ENCODE results near the gene FXYD6.
"Not testable (repeated sequence)": the region's sequence is repeated elsewhere in the genome, so short reads cannot be mapped to it uniquely, and the experiment has no call there.

The FXYD6 gene, protein sequence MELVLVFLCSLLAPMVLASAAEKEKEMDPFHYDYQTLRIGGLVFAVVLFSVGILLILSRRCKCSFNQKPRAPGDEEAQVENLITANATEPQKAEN

DNA sequence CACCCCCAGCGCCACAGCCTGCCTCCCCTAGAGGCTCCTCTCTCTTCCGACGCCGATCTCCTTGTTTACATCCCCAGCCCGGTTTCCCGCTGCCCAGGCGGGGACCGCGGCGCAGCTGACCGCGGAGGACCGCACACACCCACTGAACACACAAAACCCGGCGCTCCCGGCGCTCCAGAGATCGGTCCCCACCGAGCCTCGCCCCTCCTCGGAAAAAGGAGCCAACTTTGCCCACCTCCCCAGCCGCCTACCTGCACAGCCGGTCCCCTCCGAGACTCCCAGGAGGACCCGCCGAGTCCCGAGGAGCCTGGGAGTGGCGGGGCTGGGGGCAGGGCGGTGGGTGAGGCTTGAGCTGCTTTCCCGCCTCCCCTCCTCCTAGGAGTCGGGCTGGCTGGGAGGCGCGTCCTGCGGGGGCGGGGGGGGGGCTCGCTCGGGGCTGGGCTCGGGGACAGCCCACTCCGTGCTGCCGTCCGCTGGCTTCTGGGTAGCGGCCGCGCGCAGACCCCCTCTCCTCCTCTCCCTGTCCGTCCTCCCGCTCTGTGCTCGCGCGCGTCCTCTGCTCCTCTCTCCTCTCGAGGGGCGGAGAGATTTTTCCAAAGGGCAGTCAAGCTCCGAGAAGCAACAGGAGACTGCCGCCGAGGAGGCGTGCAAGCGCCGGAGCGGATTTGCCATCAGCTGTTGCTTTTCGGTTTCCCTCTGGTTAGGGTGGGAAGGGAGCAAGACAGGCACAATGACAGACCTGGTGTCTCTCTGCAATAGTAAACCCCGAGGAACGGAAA, at the start of gene FXYD6:
FXYD6 (minus strand) TSS at position 318 of the 779 bp plus-strand sequence. CDS start 33,882 bp downstream, outside the sequence.
- DNase-seq = peak; percentile 61

DNA sequence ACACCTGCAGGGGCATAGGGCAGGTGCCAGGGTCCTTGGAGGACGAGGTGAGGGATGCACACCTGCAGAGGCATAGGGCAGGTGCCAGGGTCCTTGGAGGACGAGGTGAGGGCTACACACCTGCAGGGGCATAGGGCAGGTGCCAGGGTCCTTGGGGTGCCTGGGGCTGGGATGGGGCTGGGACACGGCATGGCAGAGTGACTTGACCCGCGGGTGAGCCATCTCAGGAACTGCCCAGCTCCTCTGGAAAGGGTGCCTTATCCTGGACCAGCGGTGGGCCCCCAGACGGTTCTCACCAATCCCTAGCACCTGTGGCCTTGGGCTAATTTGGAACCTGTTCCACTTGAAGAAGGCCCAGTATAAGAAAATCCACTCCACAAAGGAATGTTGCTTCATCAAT, 49.7 kb upstream of the FXYD6 start:
- DNase-seq = not testable (repeated sequence)

DNA sequence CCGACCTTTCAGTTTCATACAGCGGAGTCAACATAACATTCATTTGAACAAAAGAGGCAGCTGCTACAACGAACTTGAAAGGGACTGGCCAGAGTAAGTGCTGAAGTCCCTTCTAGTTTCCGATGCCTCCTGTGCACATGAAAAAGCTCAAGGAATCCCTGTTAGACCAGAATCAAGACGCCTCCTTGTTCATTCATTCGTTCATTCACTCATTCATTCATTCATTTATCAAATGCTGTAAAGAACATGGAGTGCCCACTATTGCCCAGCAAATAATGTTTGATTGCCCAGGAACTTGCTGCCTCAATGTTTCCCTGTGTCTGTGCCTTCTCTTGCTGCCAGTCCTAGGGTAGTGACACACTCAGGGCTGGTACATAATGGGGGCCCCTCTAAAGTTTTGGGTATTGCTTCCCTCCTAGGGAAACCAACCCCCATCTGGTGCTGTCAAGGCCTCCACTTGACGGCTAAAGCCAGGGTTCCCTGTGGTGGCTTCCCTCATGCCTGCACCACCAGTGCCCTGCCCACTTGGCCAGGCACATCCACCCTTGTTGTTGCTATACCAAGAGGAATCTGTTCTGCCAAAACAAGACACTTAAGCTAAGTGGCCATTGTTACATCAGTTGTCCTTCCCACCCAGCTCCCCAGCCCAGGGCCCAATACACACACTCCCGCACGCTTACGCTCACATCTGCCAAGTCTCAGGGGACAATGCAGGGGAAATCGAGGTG, 48.9 kb upstream of the FXYD6 start:
- DNase-seq = no peak

DNA sequence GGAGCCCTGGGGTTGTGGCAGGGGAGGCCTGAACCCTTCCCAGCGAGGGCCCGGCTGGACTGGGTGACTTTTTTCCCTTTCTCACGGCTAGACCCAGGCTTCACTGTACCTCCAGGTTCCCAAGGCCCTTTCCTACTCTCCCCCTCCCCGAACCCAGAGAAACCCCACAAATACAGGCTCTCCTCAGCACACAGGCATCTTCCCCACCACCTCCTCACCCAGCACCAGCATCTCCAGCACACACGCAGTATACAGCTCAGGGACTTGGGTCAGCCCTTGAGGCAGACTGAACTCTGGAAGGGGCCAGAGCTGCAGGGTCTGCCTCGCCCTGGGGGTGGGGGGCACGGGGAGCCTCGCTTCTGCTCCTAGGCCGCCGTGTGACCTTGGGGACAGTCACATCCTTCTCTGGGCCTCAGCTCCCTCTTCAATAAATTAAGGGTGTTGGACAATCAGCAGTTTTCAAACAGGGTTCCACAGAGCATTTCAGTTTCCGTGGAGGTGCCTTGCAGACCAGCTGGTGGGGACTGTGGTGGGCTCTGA, 48.2 kb upstream of the FXYD6 start:
- no peak for DNase-seq

DNA sequence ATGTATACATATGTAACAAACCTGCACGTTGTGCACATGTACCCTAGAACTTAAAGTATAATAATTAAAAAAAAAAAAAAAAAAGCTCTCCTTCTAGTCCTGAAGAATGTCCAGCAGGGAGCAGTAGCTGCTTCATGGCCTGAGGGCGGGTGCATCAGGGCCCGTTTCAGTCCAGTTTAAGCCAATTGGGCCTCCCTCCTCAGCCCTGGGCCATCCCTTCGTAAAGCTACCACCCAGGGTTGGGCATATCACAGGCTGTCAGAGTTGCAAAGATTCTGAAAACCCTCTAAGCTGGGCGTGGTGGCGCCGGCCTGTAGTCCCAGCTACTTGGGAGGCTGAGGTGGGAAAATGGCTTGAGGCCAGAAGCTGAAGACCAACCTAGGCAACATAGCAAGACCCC, 47.3 kb upstream of the FXYD6 start:
- no peak for DNase-seq

DNA sequence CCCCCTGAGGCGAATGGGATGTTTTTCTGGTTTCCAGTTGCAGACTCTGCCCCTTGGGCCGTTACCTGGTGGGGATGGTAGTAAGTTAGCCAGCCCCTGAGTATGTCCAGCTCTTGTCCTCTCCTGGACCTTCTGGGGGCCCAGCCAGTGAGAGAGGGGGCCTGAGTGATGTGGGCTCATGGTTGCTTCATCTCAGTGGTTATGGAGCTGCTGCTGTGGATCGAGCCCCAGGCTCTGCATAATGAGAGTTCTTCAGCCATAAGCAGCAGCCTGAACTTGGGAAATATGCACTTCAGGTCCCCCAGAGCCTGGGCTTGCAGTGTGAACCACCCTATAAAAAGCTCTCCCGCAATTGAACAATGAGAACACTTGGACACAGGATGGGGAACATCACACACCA, 46.8 kb upstream of the FXYD6 start:
- DNase-seq = no peak

DNA sequence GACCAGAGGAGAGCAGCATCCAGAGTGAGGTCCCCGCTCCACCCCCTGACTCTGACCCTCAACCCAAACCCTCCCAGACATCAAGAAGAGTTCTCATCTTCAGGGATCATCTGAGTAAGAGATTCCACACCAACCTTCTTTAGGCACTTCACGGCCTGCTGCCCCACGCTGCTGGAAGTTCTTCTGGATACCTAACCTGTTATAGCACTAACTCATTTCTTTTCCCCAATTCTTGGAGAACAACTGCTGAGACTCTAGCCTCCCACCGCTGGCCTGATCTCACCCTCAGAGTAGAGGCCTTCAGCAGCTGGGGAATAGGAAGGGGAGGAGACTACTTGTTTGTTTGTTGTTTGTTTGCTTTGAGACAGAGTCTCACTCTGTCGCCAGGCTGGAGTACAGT, 45.4 kb upstream of the FXYD6 start:
- DNase-seq = no peak

DNA sequence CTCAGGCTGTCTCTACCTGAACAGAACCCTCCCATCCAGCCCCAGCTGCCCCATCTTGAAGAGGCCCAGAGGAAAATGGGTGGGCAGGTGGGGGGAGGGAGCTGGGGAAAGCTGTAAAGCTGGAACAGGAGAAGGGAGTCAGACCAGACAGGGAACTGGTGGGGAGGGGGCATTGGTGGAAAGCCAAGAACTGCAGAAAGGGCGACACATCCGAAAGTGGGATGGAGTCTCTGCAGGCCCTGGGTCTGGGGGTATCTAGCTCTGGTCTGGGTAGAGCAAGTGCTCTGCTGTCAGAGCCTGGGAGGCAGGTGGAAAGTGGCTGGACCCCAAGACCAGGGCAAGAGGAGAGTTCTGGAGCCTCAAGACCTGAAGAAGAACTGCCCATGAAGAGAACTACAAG, 45.0 kb upstream of the FXYD6 start:
- no peak for DNase-seq

DNA sequence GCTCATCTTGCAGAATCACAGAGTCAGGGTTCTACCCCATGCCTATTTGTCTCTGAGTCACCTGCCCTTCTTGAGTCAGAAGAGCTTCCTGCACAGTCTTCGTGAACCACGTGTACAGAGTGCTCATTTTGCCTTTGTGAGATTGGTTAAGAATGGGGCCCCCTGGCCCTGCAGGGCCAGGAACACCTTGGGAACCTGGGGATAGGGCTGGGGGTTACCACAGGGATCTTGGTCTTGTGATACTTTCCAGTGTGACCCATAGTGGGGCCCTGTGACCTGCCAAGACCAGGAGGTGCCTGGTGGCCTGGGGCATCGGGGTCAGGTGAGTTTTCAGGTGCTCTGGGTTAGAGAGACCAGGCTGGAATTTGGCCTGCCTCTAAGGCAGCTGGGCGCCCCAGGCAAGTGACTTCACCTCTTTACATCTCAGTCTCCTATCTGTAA, 43.3 kb upstream of the FXYD6 start:
- DNase-seq = no peak

DNA sequence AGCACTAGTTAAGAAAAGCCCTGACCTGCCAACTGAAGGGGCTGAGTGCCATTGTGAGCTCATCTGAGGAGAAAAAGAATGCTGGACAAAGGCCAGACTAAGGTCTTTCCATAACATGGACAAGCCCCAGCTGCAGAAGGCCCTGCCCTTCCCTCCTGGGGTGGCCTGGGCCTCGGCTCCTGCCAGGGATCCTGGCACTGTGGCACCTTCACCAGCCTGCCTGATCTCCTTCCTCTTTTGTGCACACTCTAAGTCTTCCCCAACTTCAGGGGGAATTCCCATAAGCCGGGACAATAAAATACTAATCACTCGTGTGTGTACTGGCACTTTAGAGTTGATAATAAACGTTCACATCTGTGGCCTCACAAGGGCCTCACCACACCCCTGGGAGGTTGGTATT, 42.9 kb upstream of the FXYD6 start:
- no peak for DNase-seq

DNA sequence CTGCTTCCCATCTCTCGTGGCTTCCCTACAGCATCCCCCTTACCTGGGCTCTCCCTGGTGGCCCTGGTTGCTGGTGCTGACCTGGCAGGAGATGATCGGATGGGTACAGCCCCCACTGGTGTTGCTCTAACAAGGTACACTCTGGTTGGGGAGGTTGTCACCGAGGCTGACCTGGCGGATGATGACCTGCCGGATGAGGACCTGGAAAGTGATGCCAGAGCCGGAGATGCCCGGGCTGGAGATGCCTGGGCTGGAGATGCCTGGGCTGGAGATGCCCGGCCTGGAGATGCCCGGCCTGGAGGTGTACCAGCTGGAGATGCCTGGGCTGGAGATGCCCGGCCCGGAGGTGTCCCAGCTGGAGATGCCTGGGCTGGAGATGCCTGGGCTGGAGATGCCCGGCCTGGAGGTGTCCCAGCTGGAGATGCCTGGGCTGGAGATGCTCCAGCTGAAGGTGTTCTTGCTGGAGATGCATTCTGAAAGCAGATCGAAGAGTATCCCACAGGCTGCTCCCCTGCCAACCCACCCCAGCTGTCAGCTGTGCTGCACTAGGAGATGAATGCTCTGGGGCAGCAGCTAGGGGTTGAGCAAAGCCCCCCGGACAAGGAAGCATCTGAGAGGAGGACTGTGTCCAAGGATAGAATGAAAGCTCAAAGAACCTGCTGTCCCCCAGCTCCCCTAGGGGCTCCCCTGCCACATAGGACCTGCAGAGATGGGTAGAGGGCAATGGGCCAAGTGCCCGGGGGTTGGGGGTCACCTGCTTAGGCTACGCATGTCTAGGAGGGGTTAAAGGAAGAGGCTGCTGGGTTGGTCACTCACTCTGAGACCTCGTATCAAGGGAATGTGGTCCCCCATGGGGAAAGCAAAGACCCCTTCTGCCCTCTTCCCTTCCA, 42.2 kb upstream of the FXYD6 start:
- DNase-seq = no peak

DNA sequence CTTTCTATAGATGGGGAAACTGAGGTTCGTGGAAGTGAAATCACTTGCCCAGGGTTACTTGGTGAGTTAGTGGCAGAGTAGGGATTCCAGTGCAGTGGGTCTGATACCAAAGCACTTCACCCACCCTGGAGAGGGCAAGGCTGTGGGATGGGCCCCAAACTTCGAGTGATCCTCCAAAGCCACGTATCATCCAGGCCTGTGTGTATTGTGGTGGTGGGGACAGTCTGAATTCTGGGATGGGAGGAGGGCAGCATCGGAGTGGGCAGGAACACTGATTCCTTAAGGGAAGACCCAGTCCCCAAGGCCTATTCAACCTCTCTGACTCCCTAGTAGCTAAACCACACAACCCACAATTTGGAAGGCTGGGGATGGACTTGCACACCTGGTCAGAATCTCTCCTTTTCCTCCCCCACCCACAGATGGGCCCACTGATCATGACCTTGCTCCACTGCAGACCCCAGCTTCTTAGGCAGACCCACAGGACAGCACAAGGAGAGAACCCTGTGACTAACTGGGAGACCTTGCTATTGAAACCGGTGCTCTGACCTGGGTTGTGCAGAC, 41.2 kb upstream of the FXYD6 start:
- DNase-seq = no peak

DNA sequence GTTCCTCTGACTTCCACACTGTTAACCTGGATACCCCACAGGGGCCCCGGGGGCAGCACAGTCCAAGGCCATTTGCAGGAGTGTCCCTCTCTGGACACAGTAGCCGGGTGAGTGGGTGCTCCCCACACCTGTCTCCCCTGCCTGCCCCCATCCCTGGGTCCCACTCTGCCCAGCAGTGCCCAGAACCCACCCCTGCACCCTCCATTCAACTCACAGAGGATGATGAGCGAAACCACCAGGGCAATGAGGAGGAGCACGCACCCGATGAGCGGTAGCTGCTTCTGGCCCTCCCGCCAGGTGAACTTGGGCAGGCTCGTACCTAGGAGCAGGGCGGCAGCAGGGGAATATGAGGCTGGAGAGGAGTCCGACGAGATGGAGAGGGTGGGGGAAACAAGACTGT, 40.5 kb upstream of the FXYD6 start:
- no peak for DNase-seq

DNA sequence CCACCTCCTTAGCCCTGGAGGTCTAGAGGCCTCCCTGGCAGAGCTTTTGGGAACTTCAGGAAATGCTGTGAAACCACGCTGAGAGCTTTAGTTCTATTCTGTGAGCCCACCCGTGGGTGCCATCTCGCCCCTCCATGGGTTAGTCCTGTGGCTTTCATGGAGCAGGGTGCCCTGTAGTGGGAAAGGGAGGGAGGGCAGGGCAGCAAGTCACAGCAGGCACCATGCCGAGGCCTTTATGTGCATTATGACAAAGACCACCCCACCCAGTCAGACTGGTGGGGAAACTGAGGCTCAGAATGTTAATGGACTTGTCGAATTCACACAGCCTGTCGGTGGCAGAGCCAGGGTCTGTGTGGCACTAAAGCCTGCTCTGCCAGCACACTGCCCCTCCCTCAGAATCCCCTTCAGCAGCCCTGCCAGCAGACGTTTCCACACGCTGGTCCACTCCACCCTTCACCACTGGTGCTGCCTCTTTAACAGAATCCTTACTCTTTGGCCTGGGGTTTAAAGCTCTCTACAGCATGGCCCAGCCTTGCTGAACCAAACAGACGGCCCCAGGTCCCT, 39.3 kb upstream of the FXYD6 start:
- DNase-seq = no peak

DNA sequence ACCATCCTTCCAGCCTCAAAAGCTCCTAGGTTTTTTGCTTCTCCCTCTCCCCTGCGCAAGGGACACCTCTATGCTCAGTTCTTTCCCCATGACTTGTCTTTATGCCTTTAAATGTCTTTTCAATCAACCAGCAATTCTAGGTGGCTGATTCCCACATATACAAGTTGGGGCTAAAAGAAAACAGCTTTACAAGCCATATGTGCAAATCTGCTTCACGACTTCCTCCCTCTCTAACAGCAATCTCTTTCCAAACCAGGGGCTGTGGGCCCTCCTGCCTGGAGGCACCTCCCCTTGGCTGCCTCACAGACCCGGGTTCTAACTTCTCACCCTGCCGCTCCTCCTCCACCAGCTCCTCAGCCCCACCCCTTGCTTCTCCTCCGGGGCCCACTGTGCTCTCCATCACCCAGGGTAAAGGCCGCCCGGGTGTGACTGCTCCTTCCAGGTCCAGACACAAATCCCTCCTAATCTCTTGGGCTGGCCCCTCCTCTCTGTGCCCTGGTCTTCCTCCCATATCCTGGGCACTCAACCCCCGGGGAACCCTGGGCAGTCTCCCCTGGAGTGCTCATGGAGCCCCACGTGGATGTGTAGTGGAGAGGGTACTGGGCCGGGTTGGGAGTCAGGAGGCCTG, 38.6 kb upstream of the FXYD6 start:
- no peak for DNase-seq

DNA sequence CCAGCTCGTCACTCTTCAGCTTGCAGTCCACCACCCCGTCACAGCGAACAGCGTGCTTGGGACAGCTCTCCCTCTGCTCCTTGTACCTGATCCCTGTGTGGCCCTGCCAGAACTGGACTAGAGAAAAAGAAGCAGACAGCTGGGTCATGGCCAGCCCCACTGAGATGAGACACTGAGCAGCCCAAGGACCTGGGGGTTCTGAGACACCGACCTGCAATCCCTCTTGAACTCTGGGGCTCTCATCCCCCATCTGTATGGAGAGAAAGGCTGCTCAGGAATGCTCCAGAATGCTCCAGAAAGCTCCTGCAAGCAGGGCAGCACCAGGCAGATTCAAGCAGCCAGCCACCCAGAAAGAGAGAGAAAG, 37.9 kb upstream of the FXYD6 start:
- no peak for DNase-seq

DNA sequence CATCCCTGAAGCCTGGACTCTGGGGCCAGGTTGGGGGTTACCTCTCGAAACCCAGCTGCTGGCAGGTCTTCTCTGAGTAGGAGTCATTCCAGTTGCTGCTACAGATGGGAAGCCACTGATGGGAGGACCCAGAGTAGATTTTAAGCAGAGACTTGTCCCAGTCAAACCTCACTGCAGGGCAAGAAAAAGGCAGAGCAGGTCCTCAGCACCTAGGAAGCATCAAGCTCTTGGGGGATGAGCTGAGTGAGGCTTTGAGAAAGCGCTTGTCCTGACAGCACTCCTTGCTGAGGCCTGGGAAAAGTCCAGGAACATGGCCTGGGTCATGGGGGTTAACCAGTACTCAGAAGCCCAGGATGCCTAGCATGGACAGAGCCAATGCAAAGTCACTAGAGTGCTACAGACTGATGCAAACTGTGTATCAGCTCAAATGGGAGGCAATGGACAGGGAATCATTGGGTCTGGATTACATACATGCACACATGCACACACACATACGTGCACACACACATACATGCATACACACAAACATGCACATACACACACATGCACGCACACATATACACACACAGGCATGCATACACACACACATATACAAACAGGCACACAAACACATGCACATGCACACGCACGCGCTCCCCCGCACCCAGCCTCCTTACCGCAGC, 37.4 kb upstream of the FXYD6 start:
- DNase-seq = no peak

DNA sequence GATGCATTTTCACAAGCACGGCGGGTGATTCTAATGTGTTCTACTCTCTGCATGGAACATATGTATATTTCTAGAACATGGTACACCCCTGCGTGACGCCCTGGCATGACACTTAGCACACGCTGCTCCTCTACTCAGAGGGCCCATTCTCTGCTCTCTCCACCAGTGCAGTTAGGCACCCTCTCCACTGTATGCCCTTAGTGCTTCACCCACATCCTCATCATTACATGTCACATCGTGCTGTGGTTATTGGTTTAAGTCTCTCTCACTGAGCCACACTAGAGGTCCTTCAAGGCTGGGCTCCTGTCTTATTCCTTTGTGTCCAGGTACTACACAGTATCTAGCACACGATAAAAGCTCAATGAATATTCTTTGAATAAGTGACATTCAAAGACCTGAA, 36.0 kb upstream of the FXYD6 start:
- DNase-seq = no peak

DNA sequence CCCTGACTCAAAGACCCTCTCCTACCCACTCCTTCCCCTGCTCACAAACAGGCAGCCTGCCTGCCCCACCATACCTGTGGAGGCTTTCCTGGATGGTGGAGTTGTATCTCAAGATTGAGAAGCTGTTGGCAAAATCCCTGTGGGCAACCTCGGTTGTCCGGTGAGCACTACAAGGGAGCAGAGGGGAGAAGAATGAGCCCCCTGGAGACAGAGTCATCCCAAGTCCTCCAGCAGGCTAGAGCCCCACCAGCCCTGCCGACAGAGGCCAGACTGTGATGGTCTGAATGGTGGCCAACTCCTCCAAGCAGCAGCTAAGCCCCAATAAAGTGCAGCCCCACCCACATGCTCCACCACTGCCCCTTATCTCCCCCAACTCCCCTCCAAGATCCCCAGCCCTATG, 35.2 kb upstream of the FXYD6 start:
- no peak for DNase-seq

DNA sequence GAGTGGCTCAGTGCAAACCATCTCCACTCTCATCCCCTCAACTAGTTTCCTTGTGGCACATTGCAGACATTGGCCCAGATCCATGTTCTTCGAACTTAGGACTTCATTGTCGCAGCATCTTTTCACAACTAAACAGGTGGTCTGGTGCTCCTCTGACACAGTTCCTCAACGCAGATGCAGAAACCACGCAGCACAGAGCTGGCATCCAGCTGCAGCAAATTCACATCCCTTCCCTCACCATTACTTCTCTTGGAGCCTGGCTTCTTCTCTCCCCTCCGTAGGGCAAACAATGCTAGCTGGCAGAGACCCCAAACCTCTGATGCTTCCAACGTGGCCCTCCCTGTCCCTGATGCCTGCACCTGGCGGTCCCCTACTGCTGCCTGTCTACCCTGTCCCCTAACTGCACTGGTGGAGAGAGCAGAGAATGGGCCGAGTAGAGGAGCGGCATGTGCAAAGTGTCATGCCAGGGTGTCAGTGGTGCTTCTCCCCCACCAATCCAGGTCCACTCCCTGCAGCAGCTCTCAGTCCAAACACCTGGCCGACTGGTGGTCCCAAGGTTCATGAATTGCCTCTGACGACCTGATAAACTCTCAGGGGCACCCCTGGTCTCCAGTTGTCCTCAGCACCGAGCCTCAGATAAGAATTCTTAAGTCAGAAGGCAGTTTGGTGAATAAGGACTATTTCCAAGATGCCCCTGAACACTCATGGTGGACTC, 34.6 kb upstream of the FXYD6 start:
- no peak for DNase-seq

DNA sequence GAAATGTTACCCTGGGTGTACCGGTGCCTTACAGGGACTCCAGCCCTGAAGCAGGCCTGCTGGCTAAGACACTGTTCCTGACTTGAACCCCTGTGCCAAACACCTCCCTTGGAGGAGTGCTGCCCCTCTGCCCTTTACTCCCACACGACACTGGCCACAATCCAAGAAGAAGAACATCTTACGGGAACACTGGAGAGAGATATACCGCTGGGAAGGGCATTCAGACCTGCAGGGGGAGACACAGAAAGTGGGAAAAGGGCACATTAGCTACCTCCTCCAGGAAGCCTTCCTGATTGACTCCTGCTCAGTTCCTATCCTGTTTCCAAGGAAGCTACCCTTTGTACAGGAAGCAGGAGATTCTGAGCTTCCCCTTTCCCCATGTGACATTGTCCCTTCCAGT, 34.1 kb upstream of the FXYD6 start:
- DNase-seq = no peak

All from fibroblast of skin of right quadriceps (primary cell).